HepG2 (cell line): ENCODE results near the gene MXI1. TPM values are rescaled to one million over a fixed set of nuclear protein-coding genes. Genes with fewer than 3 reads are reported as not detected.

Source experiments
- ARNT2 ChIP-seq: sonication (generic); formaldehyde crosslinking; IDR thresholded peaks from 2 replicates; pipeline ENCODE4 v1.8.0; 2022; ENCODE audit warnings: mild to moderate bottlenecking, low read depth, missing genetic modification reagents, moderate library complexity
- CENPT ChIP-seq: sonication (generic); formaldehyde crosslinking; IDR thresholded peaks from 2 replicates; pipeline ENCODE4 v1.8.0; 2022; ENCODE audit warnings: low read depth, mild to moderate bottlenecking, moderate library complexity, missing genetic modification reagents
- HMGA1 ChIP-seq: sonication (generic); formaldehyde crosslinking; conservative IDR thresholded peaks from 2 replicates; pipeline ENCODE4 v1.4.0; 2020; ENCODE audit warnings: missing genetic modification reagents
- HNF4A ChIP-seq: sonication (generic); formaldehyde crosslinking; IDR thresholded peaks from 2 replicates; pipeline ENCODE4 v1.4.0; 2020; ENCODE audit warnings: missing genetic modification reagents
- HOXA3 ChIP-seq: sonication (generic); formaldehyde crosslinking; IDR thresholded peaks from 2 replicates; pipeline ENCODE4 v1.5.0; 2020; ENCODE audit warnings: missing genetic modification reagents
- NFYC ChIP-seq: IDR thresholded peaks from 2 replicates; pipeline ENCODE4 v1.6.1; 2016; ENCODE audit warnings: missing genetic modification reagents, missing compliant biosample characterization
- SPEN ChIP-seq: sonication (generic); formaldehyde crosslinking; IDR thresholded peaks from 2 replicates; pipeline ENCODE4 v1.5.1; 2020; ENCODE audit warnings: low read depth, mild to moderate bottlenecking, missing genetic modification reagents
- TMF1 ChIP-seq: sonication (generic); formaldehyde crosslinking; IDR thresholded peaks from 2 replicates; pipeline ENCODE4 v1.8.1; 2022; ENCODE audit warnings: low read depth, missing genetic modification reagents
- ZBTB38 ChIP-seq: sonication (generic); formaldehyde crosslinking; IDR thresholded peaks from 2 replicates; pipeline ENCODE4 v1.5.1; 2020; ENCODE audit warnings: mild to moderate bottlenecking, missing genetic modification reagents
- ZNF136 ChIP-seq: sonication (generic); formaldehyde crosslinking; IDR thresholded peaks from 2 replicates; pipeline ENCODE4 v1.8.1; 2022; ENCODE audit warnings: low read depth, mild to moderate bottlenecking, moderate library complexity, missing genetic modification reagents
- ZNF317 ChIP-seq: sonication (generic); formaldehyde crosslinking; IDR thresholded peaks from 2 replicates; pipeline ENCODE4 v1.5.0; 2020; ENCODE audit warnings: mild to moderate bottlenecking, missing genetic modification reagents
- ZNF34 ChIP-seq: sonication (generic); formaldehyde crosslinking; IDR thresholded peaks from 2 replicates; pipeline ENCODE4 v1.4.0; 2020; ENCODE audit warnings: mild to moderate bottlenecking, missing genetic modification reagents, borderline replicate concordance
- ZNF446 ChIP-seq: sonication (generic); formaldehyde crosslinking; IDR thresholded peaks from 2 replicates; pipeline ENCODE4 v1.5.0; 2020; ENCODE audit warnings: mild to moderate bottlenecking, missing genetic modification reagents
- ZNF629 ChIP-seq: sonication (generic); formaldehyde crosslinking; conservative IDR thresholded peaks from 2 replicates; pipeline ENCODE4 v1.5.0; 2020; ENCODE audit warnings: missing genetic modification reagents
- ZNF749 ChIP-seq: sonication (generic); formaldehyde crosslinking; IDR thresholded peaks from 2 replicates; pipeline ENCODE4 v1.8.0; 2022; ENCODE audit warnings: mild to moderate bottlenecking, missing genetic modification reagents, moderate library complexity, borderline replicate concordance
- polyA plus RNA-seq, 8 experiments: library from polyadenylated mRNA; depleted of rRNA in 3 of 8; stranded (reverse) in 7 of 8; unstranded in 1 of 8; fragments of >200 nt; fragmentation: Illumina TruSeq in 4 of 8; extraction: Trizol in 4 of 8; gene quantifications; 2 replicates each; pipeline versions ENCODE4 v1.2.1 to v1.2.3, GENCODE V29; 2011 to 2016; ENCODE audit warnings: low read depth in 4 of 8, missing spikeins in 1 of 8, mixed read lengths in 1 of 8; ENCODE audit not compliant: insufficient read depth in 1 of 8
- total RNA-seq, 5 experiments: library from RNA; depleted of rRNA; stranded (reverse); fragments of >200 nt; fragmentation: Illumina TruSeq; extraction: Trizol; gene quantifications; 2 replicates each; pipeline ENCODE4 v1.2.3, GENCODE V29; 2016; ENCODE audit warnings: low read depth in 1 of 5
- TF ChIP-seq, protein P1 (sequence below): sonication (generic); formaldehyde crosslinking; IDR thresholded peaks from 2 replicates; pipeline ENCODE4 v1.4.0; 2020; ENCODE audit warnings: missing genetic modification reagents
- TF ChIP-seq, protein P2 (sequence below): sonication (generic); formaldehyde crosslinking; IDR thresholded peaks from 2 replicates; pipeline ENCODE4 v1.4.0; 2020; ENCODE audit warnings: missing genetic modification reagents
- TF ChIP-seq, protein P3 (sequence below): sonication (generic); formaldehyde crosslinking; IDR thresholded peaks from 2 replicates; pipeline ENCODE4 v1.8.1; 2023; ENCODE audit warnings: mild to moderate bottlenecking, moderate library complexity, missing genetic modification reagents
- TF ChIP-seq, protein P4 (sequence below): sonication (generic); formaldehyde crosslinking; IDR thresholded peaks from 2 replicates; pipeline ENCODE4 v1.4.0; 2020; ENCODE audit warnings: missing genetic modification reagents
- TF ChIP-seq, protein P5 (sequence below): IDR thresholded peaks from 2 replicates; pipeline ENCODE4 v1.6.1; 2016; ENCODE audit warnings: missing genetic modification reagents, missing compliant biosample characterization

Gene MXI1
- total and polyA plus RNA-seq, 2 of the 13 experiments (the other 11 are each of a cell fraction or from before 2014, with no cell fraction given): 6.6 to 22.0 TPM

DNA sequence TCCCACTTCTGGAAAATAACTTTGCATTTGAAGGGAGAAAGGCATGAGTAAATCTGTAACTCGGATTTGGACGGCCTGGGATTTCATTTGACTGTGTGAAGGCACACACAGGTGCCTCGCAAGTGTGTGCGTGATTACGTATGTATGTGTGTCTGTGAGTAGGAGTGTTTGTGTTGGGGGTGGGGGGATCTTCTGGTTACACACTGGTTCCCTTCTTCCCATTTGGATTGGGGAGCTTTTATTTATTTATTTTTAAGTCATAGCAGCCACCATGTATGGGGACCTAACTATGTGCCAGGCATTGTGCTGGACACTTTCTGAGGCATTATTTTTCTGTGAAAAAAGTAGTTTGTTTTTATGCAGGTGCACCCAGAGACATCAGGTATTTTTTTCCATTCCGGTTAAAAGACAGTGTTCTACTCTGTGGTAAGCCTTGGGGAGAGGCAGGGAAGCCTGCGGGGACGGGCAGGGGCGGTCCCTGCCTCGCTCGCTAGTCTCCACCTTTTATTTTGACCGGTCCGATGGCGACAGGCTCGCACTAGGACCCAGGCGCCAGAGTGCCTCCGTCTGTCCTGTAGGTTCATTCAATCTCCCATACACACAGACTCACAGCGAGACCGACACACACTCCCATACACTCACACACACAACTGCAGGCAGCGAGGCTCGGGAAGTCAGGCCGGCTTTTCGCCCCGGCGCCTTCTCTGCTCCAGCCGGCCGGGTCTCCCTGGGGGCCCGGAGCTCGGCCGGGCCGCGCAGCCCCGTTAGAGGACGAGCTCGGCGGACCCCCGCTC, at the start of gene MXI1 (continued):
- TF ChIP-seq, protein P1, sequence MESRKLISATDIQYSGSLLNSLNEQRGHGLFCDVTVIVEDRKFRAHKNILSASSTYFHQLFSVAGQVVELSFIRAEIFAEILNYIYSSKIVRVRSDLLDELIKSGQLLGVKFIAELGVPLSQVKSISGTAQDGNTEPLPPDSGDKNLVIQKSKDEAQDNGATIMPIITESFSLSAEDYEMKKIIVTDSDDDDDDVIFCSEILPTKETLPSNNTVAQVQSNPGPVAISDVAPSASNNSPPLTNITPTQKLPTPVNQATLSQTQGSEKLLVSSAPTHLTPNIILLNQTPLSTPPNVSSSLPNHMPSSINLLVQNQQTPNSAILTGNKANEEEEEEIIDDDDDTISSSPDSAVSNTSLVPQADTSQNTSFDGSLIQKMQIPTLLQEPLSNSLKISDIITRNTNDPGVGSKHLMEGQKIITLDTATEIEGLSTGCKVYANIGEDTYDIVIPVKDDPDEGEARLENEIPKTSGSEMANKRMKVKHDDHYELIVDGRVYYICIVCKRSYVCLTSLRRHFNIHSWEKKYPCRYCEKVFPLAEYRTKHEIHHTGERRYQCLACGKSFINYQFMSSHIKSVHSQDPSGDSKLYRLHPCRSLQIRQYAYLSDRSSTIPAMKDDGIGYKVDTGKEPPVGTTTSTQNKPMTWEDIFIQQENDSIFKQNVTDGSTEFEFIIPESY (CRISPR knock-in tag): 0 out of 2 replicates have a peak, but pooled peaks have one; percentile 16
- TF ChIP-seq ZNF34 (CRISPR knock-in tag): no peak
- peak; percentile 31; the same call in 1 of the 2 replicates for TF ChIP-seq SPEN (CRISPR knock-in tag)
- no peak for TF ChIP-seq HNF4A (CRISPR knock-in tag)
- no peak for TF ChIP-seq CENPT (CRISPR knock-in tag)
- TF ChIP-seq, protein P2, sequence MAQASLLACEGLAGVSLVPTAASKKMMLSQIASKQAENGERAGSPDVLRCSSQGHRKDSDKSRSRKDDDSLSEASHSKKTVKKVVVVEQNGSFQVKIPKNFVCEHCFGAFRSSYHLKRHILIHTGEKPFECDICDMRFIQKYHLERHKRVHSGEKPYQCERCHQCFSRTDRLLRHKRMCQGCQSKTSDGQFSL: 0 out of 2 replicates have a peak, but pooled peaks have one; percentile 22
- TF ChIP-seq, protein P3, sequence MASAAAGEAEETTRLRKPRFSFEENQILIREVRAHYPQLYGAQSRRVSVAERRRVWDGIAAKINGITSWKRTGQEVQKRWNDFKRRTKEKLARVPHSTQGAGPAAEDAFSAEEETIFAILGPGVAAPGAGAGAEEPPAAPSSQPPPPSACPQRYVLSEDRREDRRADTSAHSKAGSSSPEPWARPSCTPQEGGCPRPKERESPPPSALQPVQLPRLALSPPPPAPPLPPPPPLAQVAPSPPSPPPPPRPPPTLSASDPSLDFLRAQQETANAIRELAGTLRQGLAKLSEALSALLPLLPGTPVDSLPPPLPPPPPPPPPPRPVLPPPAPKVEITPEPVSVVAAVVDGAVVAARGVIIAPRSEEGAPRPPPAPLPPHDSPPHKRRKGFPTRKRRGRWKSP (CRISPR knock-in tag): no peak
- TF ChIP-seq, protein P4, sequence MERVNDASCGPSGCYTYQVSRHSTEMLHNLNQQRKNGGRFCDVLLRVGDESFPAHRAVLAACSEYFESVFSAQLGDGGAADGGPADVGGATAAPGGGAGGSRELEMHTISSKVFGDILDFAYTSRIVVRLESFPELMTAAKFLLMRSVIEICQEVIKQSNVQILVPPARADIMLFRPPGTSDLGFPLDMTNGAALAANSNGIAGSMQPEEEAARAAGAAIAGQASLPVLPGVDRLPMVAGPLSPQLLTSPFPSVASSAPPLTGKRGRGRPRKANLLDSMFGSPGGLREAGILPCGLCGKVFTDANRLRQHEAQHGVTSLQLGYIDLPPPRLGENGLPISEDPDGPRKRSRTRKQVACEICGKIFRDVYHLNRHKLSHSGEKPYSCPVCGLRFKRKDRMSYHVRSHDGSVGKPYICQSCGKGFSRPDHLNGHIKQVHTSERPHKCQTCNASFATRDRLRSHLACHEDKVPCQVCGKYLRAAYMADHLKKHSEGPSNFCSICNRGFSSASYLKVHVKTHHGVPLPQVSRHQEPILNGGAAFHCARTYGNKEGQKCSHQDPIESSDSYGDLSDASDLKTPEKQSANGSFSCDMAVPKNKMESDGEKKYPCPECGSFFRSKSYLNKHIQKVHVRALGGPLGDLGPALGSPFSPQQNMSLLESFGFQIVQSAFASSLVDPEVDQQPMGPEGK (CRISPR knock-in tag): peak; percentile 52; the same call in 1 of the 2 replicates
- TF ChIP-seq ZNF629 (CRISPR knock-in tag): 0 out of 2 replicates have a peak, but pooled peaks have one; percentile 13
- TF ChIP-seq, protein P5, sequence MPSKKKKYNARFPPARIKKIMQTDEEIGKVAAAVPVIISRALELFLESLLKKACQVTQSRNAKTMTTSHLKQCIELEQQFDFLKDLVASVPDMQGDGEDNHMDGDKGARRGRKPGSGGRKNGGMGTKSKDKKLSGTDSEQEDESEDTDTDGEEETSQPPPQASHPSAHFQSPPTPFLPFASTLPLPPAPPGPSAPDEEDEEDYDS: peak; percentile 47
- no peak for TF ChIP-seq TMF1 (CRISPR knock-in tag)
- TF ChIP-seq HOXA3: peak; percentile 59
- no peak for TF ChIP-seq HMGA1 (CRISPR knock-in tag)
- TF ChIP-seq ZNF136 (CRISPR knock-in tag): no peak
- 0 out of 2 replicates have a peak, but pooled peaks have one; percentile 26 for TF ChIP-seq ZBTB38
- TF ChIP-seq NFYC: no peak; the same call in 1 of the 2 replicates
- TF ChIP-seq ARNT2 (CRISPR knock-in tag): 0 out of 2 replicates have a peak, but pooled peaks have one; percentile 48
- TF ChIP-seq ZNF317 (CRISPR knock-in tag): 0 out of 2 replicates have a peak, but pooled peaks have one; percentile 23
- TF ChIP-seq ZNF749: no peak
- no peak for TF ChIP-seq ZNF446
